HG02763 (cell line): ENCODE results near the gene RYR1.
"Not testable (repeated sequence)": the region's sequence is repeated elsewhere in the genome, so short reads cannot be mapped to it uniquely, and the experiment has no call there.

Source experiments
- ATAC-seq: cut with Tn5 transposase; IDR thresholded peaks from one replicate; pipeline ENCODE4 v1.9.1; 2021; ENCODE audit warnings: mild to moderate bottlenecking, moderate library complexity; ENCODE audit not compliant: unreplicated experiment

The RYR1 gene

DNA sequence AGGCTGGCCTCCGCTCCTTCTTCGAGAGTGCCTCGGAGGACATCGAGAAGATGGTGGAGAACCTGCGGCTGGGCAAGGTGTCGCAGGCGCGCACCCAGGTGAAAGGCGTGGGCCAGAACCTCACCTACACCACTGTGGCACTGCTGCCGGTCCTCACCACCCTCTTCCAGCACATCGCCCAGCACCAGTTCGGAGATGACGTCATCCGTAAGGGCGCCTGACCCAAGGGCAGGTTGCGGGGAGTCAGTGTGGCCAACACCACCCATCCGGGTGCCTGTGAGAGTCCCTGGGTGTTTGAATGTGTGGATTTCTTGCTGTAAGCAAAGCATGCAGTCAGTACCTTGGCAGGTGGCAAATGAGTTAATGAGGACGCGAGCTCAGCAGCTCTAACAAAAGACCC, 78.8 kb downstream of the RYR1 start:
- no peak for ATAC-seq

DNA sequence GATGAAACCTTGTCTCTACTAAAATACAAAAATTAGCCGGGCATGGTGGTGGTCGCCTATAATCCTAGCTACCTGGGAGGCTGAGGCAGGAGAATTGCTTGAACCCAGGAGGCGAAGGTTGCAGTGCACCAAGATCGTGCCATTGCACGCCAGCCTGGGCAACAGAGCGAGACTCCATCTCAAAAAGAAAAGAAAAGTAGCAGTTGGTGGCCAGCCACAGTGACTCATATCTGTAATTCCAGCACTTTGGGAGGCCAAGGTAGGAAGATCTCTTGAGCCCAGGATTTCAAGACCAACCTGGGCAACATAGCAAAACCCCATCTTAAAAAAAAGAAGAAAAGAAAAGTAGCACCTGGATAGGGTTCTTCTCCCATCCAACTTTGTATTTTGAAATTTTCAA, 79.7 kb downstream of the RYR1 start:
- ATAC-seq: not testable (repeated sequence)

DNA sequence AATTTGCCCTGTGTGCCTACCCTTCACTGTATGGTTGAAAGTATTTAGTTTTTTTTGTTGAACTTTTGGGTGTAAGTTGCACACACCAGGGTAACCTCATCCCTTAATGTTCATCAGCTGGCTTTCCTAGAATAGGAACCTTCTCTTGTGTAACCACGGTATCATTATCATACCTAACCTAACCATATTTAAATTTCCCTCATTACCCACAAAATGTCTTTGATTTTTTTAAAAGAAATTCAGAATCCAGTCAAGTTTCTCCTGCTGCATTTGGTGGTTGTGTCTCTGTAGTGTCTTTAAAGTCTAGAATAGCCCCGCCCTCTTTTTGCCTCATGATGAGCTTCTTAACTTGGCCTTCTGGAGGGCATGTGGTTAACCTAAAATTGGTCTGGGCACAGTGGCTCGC, 80.3 kb downstream of the RYR1 start:
- ATAC-seq: no peak

DNA sequence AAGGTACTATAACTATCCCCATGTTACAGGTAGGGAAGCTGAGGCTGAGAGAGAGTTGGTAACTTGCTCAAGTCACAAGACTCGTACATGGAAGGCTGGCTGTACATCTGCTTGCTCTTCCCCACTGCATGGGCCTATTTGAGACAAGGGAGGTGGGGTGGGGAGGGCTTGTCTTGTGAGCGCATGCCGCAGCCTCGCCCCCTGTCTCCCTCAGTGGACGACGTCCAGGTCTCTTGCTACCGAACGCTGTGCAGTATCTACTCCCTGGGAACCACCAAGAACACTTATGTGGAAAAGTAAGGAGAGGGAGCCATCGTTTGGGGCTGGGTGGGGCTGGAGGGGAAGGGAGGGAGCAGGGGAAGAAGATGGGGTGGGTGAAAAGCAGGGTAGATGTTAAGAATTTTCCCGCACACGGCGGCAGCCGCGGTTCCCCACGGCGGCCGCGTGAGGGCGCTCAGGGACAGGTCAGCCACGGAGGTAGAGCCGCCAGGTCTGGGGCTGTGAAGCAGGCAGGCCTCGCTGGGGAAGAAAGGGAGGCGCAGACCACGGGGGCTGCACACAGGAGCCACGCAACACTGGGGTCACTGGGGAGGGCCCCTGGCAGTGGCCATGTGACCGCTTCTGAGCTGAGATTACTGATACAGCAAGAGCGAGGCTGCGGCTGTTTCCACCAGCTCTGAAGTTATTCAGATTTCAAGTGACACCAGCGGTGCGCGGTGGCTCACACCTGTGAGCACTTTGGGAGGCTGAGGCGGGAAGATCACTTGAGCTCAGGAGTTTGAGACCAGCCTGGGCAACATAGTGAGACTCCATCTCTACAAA, 81.5 kb downstream of the RYR1 start:
- no peak for ATAC-seq

DNA sequence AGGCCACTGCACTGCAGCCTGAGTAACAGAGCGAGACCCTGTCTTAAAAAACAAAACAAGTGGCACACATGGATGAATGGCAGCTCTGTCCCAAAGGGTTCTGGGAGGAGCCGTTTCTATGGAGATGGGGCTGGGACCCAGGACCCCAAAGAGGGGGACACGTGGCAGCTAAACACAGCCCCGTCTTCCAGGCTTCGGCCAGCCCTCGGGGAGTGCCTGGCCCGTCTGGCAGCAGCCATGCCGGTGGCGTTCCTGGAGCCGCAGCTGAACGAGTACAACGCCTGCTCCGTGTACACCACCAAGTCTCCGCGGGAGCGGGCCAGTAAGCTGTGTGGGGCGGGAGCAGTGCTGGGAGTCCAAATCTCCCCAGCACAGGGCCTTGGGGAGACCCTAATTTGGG, 82.4 kb downstream of the RYR1 start:
- no peak for ATAC-seq

DNA sequence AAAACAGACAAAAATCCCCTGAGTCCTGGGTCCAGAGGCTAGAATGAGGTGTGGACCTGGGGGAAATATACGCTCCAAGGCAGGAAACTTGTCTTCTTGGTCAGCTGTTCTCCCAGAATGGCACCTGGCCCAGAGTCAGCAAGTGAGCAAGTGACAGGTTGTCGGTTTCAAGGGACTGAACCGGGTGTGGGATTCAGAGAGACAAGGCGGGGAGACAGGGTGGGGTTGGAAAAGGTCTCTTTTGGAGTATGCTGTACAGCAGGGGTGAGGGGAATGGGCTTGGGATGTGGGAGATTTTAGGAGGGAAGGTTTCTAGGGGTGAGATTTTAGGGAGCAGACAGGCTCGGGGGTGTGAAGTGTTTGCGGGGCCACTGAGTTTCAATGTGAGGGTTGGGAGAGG, 83.3 kb downstream of the RYR1 start:
- ATAC-seq: no peak

DNA sequence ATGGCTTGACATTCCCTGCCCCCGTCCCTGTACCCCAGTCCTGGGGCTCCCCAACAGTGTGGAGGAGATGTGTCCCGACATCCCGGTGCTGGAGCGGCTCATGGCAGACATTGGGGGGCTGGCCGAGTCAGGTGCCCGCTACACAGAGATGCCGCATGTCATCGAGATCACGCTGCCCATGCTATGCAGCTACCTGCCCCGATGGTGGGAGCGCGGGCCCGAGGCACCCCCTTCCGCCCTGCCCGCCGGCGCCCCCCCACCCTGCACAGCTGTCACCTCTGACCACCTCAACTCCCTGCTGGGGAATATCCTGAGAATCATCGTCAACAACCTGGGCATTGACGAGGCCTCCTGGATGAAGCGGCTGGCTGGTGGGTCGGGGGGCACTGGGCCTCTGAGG, 83.8 kb downstream of the RYR1 start:
- ATAC-seq: no peak

DNA sequence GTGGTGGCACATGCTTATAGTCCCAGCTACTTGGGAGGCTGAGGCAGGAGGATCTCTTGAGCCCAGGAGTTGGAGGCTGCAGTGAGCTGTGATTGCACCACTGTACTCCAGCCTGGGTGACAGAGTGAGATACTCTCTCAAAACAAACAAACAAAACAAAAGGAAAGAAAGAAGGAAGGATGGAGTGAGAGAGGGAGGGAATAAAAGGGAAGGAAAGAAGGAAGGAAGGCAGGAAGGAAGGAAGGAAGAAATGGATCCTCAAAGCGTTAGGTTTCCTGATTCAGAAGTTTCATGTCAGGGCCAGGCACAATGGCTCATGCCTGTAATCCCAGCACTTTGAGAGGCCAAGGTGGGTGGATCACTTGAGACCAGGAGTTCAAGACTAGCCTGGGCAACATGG, 84.5 kb downstream of the RYR1 start:
- ATAC-seq: not testable (repeated sequence)

DNA sequence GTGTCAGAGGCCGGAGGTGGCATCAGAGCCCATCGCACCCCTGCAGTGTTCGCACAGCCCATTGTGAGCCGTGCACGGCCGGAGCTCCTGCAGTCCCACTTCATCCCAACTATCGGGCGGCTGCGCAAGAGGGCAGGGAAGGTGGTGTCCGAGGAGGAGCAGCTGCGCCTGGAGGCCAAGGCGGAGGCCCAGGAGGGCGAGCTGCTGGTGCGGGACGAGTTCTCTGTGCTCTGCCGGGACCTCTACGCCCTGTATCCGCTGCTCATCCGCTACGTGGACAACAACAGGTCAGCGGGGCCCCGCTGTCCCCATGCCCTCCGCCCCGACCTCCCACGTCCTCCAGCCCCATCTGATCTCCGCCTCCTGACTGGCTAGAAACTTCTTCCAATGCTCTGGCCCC, 85.7 kb downstream of the RYR1 start:
- no peak for ATAC-seq

DNA sequence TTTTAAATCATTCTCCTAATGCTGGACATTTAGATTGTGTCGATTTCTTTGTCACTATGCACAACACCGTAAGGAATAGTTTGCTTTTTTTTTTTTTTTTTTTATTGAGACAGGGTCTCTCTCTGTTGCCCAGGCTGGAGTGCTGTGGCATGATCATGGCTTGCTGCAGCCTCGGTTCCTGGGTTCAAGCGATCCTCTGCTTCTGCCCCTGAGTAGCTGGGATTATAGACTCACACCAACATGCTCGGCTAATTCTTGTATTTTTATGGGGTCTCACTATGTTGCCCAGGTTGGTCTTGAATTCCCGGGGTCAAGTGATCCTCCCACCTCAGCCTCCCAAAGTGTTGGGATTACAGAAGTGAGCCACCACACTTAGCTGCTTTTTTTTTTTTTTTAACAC, 86.5 kb downstream of the RYR1 start:
- no peak for ATAC-seq

DNA sequence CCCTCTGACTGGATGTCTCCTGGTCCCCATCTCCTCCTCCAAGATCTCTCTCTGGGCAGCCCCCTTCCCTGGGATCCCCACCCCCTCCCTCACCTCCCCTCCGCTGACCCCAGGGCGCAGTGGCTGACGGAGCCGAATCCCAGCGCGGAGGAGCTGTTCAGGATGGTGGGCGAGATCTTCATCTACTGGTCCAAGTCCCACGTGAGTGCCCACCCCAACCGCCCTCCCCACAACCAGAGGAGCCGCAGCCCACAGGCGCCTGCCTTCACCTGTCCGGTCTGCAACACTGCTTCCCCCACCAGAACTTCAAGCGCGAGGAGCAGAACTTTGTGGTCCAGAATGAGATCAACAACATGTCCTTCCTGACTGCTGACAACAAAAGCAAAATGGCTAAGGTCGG, 89.4 kb downstream of the RYR1 start:
- no peak for ATAC-seq

DNA sequence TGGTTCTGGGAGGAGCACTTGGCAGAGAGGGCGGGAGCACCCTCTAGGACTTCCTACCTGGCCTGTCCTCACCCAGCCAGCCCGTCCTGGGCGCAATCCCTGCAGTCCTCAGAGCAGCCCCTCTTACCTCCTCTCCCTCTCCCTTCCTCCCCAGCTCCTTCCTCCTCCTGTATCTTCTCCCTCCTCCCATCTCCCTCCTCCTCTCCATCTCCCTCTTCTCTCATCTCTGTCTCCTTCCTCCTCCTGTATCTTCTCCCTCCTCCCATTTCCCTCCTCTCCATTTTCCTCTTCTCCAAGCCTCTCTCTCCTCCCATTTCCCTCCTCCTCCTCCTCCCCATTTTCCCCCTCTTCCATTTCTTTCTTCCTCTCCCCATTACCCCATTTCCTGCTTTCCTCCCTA, 89.8 kb downstream of the RYR1 start:
- no peak for ATAC-seq

DNA sequence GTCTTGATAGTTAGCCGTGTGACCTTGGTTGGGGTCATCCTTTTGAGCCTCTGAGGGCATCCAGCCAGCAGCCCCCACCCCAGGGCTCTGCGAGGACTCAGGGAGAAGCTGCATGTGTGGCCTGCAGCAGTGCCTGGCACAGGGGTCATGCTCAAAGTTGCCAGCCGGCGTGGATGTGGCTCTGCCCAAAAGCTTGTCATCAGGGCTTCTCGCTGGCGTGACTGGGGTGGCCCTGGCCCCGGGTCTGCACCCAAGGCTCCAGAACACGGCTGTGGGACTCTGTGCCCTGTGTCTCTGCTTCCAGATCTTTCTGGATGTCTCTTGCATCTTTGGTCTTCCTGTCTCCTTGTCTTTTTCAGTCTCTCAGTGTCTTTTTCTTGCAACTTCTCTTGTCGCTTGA, 90.9 kb downstream of the RYR1 start:
- no peak for ATAC-seq

DNA sequence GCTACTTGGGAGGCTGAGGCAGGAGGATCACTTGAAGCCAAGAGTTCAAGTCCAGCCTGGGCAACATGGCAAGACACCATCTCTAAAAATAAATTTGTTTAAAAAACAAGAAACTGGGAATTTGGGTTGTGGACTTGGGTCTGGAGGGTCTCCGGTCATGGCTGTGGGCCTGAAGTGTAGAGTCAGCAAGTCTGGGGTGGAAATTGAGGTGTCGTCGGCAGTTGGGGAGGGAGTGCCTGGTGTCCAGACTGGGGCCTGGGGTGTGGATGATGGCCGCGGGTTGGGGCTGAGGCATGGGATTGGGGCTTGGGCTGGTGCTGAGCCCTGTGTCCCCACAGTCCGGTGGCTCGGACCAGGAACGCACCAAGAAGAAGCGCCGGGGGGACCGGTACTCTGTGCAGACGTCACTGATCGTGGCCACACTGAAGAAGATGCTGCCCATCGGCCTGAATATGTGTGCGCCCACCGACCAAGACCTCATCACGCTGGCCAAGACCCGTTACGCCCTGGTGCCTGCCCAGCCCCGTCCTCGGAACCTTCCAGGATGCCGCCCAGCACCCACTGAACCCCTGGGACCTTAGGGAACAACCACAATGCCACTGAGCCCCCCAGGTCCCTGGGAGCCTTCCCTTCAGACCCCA, 91.6 kb downstream of the RYR1 start:
- no peak for ATAC-seq

DNA sequence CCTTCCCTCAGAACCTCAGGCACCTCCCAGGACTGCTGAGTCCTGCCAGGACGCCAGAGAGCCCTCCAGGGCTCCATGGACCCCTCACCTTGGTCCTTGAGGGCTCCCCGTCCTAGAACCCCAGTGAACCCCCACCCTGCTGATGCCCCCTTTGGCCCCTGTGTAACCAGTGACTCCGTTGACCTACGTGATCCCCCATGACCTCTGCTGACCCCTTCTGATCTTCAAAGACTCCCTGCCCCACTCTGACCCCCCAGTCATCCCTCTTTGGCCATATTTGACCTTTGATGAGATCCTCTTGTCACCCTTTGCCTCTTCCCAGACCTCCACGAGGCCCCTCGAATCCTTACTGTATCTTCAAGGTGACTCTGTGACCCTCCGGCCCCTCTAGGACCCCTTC, 92.9 kb downstream of the RYR1 start:
- ATAC-seq: no peak

DNA sequence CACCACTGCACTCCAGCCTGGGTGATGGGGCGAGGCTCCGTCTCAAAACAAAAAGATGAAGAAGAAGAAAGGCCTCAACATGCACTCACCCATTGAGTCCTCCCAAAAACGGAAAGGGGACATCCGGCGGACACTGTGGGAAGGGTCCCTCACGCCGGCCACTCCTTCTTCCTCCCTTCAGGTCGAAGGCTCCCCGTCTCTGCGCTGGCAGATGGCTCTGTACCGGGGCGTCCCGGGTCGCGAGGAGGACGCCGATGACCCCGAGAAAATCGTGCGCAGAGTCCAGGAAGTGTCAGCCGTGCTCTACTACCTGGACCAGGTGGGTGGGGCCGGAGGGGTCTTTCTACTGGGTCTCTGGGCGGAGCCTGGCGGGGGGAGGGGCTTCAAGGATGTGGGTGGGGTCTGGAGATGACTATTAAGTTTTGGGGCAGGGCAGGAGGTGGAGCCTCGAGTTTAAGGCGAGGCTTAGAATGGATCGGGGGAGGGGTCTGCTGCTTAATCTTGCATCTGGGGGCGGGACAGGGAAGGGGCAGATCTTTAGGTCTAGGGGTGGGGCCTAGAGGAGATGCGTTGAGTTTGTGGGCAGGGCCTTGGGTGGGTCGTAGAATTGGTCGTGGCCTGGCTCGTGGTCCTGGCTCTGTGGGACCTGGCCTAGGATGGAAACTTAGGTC, 94.1 kb downstream of the RYR1 start:
- ATAC-seq: no peak

DNA sequence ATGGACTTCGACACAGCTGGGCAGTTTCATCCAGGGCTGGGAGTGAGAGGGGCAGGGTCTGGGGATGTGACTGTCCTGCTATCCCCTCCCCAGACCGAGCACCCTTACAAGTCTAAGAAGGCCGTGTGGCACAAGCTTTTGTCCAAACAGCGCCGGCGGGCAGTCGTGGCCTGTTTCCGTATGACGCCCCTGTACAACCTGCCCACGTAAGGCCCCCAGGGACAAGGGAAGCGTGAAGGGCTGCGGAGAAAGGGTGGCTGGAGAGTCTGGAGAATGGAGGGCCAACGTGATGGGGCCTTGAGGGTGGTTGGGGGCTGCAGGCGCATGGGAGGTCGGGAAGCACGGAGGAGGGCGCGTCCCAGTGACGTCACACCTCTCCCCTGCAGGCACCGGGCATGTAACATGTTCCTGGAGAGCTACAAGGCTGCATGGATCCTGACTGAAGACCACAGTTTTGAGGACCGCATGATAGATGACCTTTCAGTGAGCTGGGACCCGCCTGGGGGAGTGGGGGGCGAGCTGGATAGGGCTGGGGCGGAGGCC, 94.8 kb downstream of the RYR1 start:
- ATAC-seq: no peak

DNA sequence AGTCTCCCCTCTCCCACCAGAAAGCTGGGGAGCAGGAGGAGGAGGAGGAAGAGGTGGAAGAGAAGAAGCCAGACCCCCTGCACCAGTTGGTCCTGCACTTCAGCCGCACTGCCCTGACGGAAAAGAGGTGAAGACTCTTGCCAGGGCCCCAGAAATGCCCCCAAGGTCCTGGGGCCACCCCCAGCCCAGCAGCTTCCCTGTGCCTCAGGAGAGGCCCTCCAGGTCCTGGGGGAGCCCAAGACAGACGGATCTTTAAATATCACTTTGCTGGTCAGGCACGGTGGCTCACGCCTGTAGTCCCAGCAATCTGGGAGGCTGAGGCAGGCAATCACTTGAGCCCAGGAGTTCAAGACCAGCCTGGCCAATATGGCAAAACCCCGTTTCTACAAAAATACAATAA, 95.4 kb downstream of the RYR1 start:
- no peak for ATAC-seq

DNA sequence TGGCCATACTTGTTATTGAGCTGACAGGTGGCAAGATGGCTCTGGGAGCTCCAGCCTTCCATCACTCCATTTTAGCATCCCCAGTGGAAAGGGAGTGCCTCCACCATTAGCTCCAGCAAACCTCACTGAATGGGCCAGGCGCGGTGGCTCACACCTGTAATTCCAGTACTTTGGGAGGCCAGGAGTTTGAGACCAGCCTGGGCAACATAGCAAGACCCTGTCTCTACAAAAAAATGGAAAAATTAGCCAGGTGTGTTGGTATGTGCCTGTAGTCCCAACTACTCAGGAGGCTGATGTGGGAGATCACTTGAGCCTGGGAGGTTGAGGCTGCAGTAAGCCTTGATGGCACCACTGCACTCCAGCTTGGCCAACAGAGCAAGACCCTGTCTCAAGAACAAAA, 98.0 kb downstream of the RYR1 start:
- no peak for ATAC-seq

DNA sequence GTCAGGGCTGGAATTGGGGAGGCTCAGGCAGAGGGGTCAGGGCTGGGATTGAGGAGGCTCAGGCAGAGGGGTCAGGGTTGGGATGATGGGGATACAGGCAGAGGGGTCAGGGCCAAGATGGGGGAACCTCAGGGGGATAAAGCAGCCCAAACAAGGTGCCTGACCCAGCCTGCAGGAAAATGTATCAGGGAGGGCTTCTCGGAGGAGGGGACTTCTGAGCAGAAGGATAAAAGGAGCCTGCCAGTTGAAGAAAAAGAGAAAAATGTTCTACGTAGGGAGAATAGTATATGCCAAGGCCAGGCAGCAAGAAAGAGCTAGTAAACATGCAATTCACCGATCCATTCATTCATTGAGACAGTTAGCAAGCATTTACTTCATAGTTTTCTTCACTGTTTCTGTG, 99.4 kb downstream of the RYR1 start:
- no peak for ATAC-seq

DNA sequence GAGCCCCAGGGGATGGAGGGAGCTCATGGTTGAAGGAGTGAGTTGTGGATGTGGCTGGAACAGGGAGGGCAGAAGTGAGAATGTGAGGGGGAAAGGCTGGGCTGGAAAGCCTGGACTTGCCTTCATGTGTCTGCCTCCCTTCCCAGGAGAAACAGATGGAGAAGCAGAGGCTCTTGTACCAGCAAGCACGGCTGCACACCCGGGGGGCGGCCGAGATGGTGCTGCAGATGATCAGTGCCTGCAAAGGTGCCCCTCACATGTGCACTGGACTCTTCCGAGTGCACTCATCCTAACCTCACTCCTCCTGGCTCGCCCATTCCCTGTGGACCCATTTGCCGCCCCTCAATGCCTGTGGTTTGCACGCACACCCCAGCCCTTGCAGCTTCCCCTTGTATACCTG, 101.1 kb downstream of the RYR1 start:
- no peak for ATAC-seq

DNA sequence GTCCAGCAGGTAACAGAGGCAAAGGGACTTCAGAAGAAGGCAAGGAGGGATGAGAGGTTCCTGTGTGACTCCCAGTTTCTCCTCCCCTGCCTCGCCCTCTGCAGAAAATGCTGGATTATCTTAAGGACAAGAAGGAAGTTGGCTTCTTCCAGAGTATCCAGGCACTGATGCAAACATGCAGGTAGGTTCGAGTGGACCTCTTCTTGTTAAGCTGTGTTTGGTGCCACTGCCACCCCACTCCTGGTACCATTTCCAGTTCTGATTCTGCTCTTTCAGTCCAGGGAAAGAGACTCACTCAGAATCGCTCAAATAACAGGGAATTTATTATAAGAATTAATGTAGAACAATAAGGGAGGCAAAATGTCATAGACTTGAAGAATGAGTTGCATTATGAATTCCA, 101.7 kb downstream of the RYR1 start:
- no peak for ATAC-seq
